Thyroid gland (tissue), 4 donors: Measurements from ENCODE around the gene SPRR2D. TPM values are rescaled to one million over a fixed set of nuclear protein-coding genes. Genes with fewer than 3 reads are reported as not detected.
"Not testable (repeated sequence)": the region's sequence is repeated elsewhere in the genome, so short reads cannot be mapped to it uniquely, and the experiment has no call there.

Experiments used
- DNase-seq, 2 donors: peaks; one replicate each; pipeline ENCODE4 v3.0.0-alpha.2; 2019
- H3K27ac ChIP-seq, 3 donors: fragments of 200-600 bp; sonication (generic); 1 replicate in 2 of 3; 2 replicates in 1 of 3; pipeline ENCODE4 v1.5.1; 2016 to 2019; ENCODE audit warnings: mild to moderate bottlenecking in 1 of 3, moderate library complexity in 1 of 3
- H3K27me3 ChIP-seq: fragments of 200-600 bp; sonication (generic); one replicate; pipeline ENCODE4 v1.5.1; 2019
- H3K36me3 ChIP-seq, 2 donors: fragments of 200-600 bp; sonication (generic); one replicate each; pipeline ENCODE4 v1.5.1; 2016 to 2019
- H3K4me1 ChIP-seq, 2 donors: fragments of 200-600 bp; sonication (generic); one replicate each; pipeline ENCODE4 v1.5.1; 2017 to 2019
- H3K4me3 ChIP-seq, 3 donors: fragments of 200-600 bp; sonication (generic); replicated peaks in 1 of 3; 1 replicate in 2 of 3; 2 replicates in 1 of 3; pipeline ENCODE4 v1.5.1; 2016; ENCODE audit warnings: mild to moderate bottlenecking in 1 of 3
- H3K9me3 ChIP-seq: fragments of 200-600 bp; sonication (generic); one replicate; pipeline ENCODE4 v1.5.1; 2017
- CTCF ChIP-seq, 6 experiments: fragments of 200-600 bp in 3 of 6; fragments of 450-650 bp in 3 of 6; sonication (generic) in 3 of 6; IDR thresholded peaks; one replicate each; pipeline ENCODE4 v1.5.1; 2016 to 2019; ENCODE audit warnings: antibody characterized with exemption in 6 of 6, mild to moderate bottlenecking in 2 of 6, inconsistent platforms in 1 of 6, moderate library complexity in 1 of 6
- POLR2A ChIP-seq, 2 donors: fragments of 450-650 bp; IDR thresholded peaks; one replicate each; pipeline ENCODE4 v1.6.1; 2017; ENCODE audit warnings: antibody characterized with exemption in 2 of 2, mild to moderate bottlenecking in 2 of 2, moderate library complexity in 1 of 2
- WGBS, 2 donors: methylation state at CpG; one replicate each; pipeline ENCODE4 v1.1.5; 2017; 5-methylcytosine and 5-hydroxymethylcytosine counted together
- intact Hi-C: fragments of 100-400 bp; cut with DNase I; formaldehyde crosslinking; loops from one replicate; pipeline ENCODE4 v1.15.1; 2023
- total RNA-seq, 4 donors: library from RNA; depleted of rRNA; stranded (reverse); fragments of >200 nt; gene quantifications; one replicate each; pipeline ENCODE4 v1.2.3, GENCODE V29; 2016

SPRR2D gene
- total RNA-seq, 4 donors from 2014 or later, result not detected

GRCh38 chr1:153028766-153029165 lies 12.2 kb downstream of the SPRR2D start:
- H3K4me1 ChIP-seq, result no peaks in the 10 kb centered on the region
- no peaks in the 10 kb centered on the region for H3K9me3 ChIP-seq
- DNase-seq, result no peak
- TF ChIP-seq CTCF (IDR thresholded peaks at IDR 0.05) (no peak), POLR2A (IDR thresholded peaks at IDR 0.05) (no peak)
- H3K36me3 ChIP-seq, result no peaks in the 10 kb centered on the region
- H3K4me3 ChIP-seq, result no peak overlapping the region
- intact Hi-C loops, result no loop called here
- WGBS, 2 donors, result 65 to 75% methylated on average over 1 of the region's 1 CpG
- no peaks in the 10 kb centered on the region for H3K27me3 ChIP-seq
- H3K27ac ChIP-seq, result no peak overlapping the region

- WGBS, 2 donors, result 82 to 91% methylated on average over 1 of the region's 1 CpG
- no peaks in the 10 kb centered on the region for H3K27me3 ChIP-seq
- intact Hi-C loops, result no loop called here
These were observed 15.1 kb downstream of the SPRR2D start for GRCh38 chr1:153025797-153026196.

GRCh38 chr1:153024413-153024812 lies 16.5 kb downstream of the SPRR2D start:
- no peak for TF ChIP-seq CTCF (IDR thresholded peaks at IDR 0.05)
- no peak for TF ChIP-seq POLR2A (IDR thresholded peaks at IDR 0.05)
- Histone ChIP-seq H3K9me3 (no peaks in the 10 kb centered on the region), H3K36me3 (no peaks in the 10 kb centered on the region), H3K27ac (no peak overlapping the region), H3K4me3 (no peak overlapping the region), H3K27me3 (no peaks in the 10 kb centered on the region), H3K4me1 (no peaks in the 10 kb centered on the region)
- intact Hi-C loops, result no loop called here
- DNase-seq, result no peak
- 80 to 85% methylated on average over 1 of the region's 1 CpG for WGBS, 2 donors

More at GRCh38 chr1:153025797-153026196, 15.1 kb downstream of the SPRR2D start:
- TF ChIP-seq POLR2A (IDR thresholded peaks at IDR 0.05), result no peak
- no peak for TF ChIP-seq CTCF (IDR thresholded peaks at IDR 0.05)
- H3K36me3 ChIP-seq, result no peaks in the 10 kb centered on the region
- H3K9me3 ChIP-seq, result no peaks in the 10 kb centered on the region
- H3K4me3 ChIP-seq, result no peak overlapping the region
- no peak overlapping the region for H3K27ac ChIP-seq
- H3K4me1 ChIP-seq, result no peaks in the 10 kb centered on the region
- DNase-seq, result no peak

GRCh38 chr1:153023109-153023508 lies 17.8 kb downstream of the SPRR2D start:
- H3K36me3 ChIP-seq, result no peaks in the 10 kb centered on the region
- WGBS, 2 donors, result 90% methylated on average over 7 of the region's 7 CpGs
- TF ChIP-seq POLR2A (IDR thresholded peaks at IDR 0.05), result no peak
- TF ChIP-seq CTCF (IDR thresholded peaks at IDR 0.05), result no peak

GRCh38 chr1:153022340-153022739 lies 18.6 kb downstream of the SPRR2D start:
- H3K36me3 ChIP-seq, H3K4me3 ChIP-seq, DNase-seq, H3K9me3 ChIP-seq, H3K27ac ChIP-seq, H3K4me1 ChIP-seq, H3K27me3 ChIP-seq, intact Hi-C loops: not testable (repeated sequence)
- WGBS, 2 donors, result 45 to 48% methylated on average over 9 of the region's 9 CpGs

More at GRCh38 chr1:153023109-153023508, 17.8 kb downstream of the SPRR2D start:
- H3K27ac ChIP-seq, result no peak overlapping the region
- intact Hi-C loops, result no loop called here
- no peaks in the 10 kb centered on the region for H3K4me1 ChIP-seq
- H3K27me3 ChIP-seq, result no peaks in the 10 kb centered on the region
- no peak overlapping the region for H3K4me3 ChIP-seq
- H3K9me3 ChIP-seq, result no peaks in the 10 kb centered on the region
- DNase-seq, result no peak

GRCh38 chr1:153021829-153022228 lies 19.1 kb downstream of the SPRR2D start:
- H3K4me1 ChIP-seq, DNase-seq, H3K27me3 ChIP-seq, intact Hi-C loops, H3K4me3 ChIP-seq, H3K27ac ChIP-seq, H3K9me3 ChIP-seq, H3K36me3 ChIP-seq: not testable (repeated sequence)
- WGBS, 2 donors, result 15 to 18% methylated on average over 2 of the region's 2 CpGs

- WGBS, 2 donors, result 83 to 86% methylated on average over 8 of the region's 8 CpGs
- H3K4me1 ChIP-seq, H3K4me3 ChIP-seq, H3K9me3 ChIP-seq, H3K27me3 ChIP-seq, DNase-seq, H3K27ac ChIP-seq, H3K36me3 ChIP-seq, intact Hi-C loops: not testable (repeated sequence)
These were observed 29.6 kb downstream of the SPRR2D start for GRCh38 chr1:153011235-153011758.
